Activated T-cell treated with anti-CD3 and anti-CD28 coated beads, Interleukin-2, amount 50 U/mL, for 48 hours (primary cell): ENCODE results near the gene ETV4.
"Not testable (repeated sequence)": the region's sequence is repeated elsewhere in the genome, so short reads cannot be mapped to it uniquely, and the experiment has no call there.

ENCODE experiments used
- DNase-seq, 2 experiments: peaks; one replicate each; pipeline ENCODE4 v3.0.0-alpha.2; 2020

Gene ETV4

GRCh38 chr17:43509440-43509839, 36.7 kb downstream of the ETV4 start:
- DNase-seq, result not testable (repeated sequence)

GRCh38 chr17:43490621-43491020, 55.5 kb downstream of the ETV4 start:
- no peak for DNase-seq

- DNase-seq, result peak; percentile 99
Measured at GRCh38 chr17:43483674-43484551, 62.2 kb downstream of the ETV4 start, which contains the start of gene DHX8. Gene DHX8, plus strand, starts transcription at chr17:43483975. Its CDS starts 63 bp downstream, at chr17:43484038.

DNA sequence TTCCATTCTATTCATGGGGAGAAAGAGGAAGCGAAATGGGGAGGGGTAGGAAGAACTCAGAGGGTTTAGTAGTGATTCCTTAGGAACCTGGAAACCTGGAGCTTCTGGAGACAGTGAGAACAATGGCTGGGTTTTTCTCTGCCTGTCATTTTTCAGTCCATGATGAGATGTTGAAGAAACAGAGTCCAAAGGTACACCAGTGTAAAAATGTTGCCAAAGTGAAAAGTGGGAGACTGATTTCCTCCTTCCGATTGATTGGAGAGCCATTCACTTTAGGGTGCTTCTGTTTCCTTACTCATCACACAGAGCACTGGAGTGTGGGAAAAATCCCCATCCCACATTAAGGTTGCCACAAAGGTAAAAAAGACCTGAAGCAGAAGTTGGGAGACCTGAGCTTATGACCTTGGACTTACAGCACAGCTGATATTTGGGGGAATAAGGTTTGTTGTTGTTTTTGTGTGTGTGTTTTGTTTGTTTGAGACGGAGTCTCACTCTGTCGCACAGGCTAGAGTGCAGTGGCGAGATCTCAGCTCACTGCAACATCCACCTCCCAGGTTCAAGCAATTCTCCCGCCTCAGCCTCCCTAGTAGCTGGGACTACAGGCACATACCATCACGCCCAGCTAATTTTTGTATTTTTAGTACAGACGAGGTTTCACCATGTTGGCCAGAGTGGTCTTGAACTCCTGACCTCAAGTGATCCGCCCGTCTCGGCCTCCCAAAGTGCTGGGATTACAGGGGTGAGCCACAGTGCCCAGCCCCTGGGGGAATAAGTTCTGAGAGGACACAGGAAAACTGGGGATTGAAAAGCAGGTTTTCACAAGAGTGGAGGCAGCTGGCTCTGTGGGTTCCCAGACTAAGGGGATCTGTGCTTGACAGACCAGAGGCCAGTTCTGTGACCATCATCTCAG, 63.8 kb downstream of the ETV4 start:
- no peak for DNase-seq

- no peak for DNase-seq
Measured at GRCh38 chr17:43479948-43480347, 66.2 kb downstream of the ETV4 start.
